Measurements from ENCODE around the gene TRPM4.
"Not testable (repeated sequence)": the region's sequence is repeated elsewhere in the genome, so short reads cannot be mapped to it uniquely, and the experiment has no call there.

Gene TRPM4

DNA sequence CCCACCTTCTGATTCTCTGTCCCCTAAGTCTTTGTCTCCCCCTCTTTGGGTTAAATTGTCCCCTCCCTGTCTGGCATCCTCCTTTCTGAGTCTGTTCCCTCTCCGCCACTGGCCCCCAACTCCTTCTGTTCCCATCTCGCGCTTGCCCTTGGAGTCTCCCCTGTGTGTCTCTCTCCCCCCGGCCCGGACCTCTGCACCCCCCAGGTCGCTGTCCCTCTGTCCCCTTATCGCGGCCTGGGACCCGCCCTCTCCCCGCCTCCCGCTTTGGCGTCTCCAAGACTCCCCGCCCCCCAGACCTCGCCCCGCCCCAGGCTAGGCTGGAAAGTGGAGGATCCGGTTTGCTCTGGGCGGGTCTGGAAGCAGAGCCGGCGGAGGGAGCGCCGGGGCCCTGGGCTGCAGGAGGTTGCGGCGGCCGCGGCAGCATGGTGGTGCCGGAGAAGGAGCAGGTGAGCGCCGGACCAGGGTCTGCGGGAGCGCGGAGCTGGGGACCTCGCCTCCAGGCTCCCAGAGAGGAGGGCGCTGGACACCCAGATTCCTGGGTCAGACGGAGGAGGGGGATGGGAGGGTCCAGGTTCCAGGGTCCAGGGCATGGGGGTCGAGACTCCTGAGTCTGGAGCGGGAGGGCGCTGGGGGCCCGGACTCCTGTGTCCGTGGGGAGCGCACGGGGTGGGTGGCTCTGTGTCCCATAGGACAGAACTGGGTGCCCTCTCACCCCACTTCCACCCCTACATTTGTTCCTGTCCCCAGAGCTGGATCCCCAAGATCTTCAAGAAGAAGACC, at the start of gene TRPM4:
TRPM4 (plus strand) TSS at position 348 of the 780 bp plus-strand sequence; CDS start at position 423, 75 bp downstream.
- DNase-seq = peak; percentile 78 to 79

DNA sequence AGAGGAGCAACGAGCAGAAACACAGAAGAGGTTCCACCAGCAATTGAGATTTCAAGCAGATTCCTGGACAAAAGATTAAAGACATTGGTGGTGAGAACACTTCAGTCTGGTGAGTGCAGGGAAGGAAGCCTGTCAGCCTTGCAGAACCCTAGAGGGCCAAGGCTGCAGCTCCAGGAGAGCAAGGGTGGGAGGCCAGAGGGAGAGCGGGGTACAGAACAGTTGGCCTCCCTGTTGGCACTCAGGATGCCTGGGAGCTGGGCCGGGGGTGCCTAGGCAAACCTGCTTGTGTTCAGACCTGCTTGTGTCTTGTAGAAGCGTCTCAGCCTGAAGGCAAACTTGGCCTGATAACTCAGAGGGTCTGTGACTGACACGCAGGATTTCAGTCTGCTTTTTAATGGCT, 48.5 kb upstream of the TRPM4 start:
- DNase-seq = no peak

DNA sequence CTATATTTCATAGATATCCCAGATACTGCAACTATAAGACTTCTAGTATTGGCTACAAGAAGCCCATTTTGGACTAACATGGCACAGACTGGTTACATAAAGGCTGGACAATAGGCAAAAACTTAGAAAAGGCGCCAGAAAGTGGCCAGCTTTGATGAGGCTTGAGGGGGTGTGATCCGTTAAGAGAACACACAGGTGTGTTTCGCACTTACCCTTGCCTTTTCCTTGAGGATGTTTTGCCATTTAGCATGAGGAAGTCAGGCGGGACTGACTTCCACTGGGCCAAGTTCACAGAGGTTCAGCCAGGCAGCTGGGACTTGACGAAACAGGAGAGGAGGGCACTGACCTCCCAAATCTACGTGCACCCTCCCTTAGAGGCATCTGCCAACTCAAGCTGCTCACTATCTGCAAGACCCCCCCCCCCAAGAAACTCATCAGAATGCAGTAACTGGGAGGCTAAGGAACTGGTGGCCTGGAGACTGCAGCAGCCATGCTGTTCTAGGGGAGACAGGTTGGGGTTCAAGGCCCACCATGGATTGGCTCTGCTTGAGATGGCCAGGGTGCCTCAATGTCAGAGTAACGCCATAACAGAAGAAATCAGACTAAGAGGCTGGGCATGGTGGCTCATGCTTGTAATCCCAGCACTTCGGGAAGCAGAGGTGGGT, 47.9 kb upstream of the TRPM4 start:
- DNase-seq = no peak

DNA sequence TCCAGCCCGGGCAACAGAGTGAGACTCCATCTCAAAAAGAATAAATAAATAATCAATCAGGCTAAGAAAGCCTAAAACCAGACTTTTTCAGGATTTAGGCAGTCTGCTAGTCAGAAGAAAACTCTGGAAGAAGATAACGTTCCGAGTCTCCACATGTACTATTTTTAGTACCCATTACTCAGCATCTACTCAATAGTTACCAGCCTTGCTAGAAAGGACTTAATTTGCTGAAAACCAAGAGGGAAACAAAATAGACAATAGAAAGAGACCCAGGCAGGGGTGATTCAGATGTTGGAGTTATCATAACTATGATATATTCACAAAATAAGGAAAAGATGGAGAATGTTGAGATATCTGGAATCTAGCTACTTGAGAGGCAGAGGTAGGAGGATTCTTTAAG, 47.0 kb upstream of the TRPM4 start:
- DNase-seq = no peak

DNA sequence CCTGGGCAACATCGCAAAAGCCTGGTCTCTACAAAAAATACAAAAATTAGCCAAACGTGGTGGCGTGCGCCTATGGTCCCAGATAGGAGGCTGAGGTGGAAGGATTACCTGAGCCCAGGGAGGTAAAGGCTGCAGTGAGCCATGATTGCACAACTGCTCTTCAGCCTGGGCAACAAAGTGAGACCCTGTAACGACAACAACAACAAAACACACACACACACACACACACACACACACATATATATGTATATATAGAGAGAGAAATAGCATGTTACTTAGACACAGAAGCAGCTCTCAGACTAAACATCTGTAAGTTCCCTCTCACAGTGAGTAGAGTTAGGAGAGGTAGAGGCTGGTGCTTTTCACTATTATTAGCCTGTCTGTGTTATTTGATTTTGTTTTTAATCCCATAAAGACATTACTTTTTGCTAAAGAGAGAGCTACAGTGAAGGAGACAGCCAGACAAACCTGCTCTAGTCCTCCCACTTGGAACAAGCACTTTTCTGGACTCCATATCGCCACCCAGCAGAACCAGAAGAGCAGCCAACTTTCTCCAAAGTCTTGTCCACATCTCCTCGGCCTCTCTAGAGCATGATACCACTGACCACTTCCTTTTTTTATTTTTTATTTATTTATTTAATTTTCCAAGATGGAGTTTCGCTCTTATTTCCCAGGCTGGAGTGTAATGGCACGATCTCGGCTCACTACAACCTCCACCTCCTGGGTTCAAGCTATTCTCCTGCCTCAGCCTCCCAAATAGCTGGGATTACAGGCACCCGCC, 46.2 kb upstream of the TRPM4 start:
- no peak for DNase-seq

DNA sequence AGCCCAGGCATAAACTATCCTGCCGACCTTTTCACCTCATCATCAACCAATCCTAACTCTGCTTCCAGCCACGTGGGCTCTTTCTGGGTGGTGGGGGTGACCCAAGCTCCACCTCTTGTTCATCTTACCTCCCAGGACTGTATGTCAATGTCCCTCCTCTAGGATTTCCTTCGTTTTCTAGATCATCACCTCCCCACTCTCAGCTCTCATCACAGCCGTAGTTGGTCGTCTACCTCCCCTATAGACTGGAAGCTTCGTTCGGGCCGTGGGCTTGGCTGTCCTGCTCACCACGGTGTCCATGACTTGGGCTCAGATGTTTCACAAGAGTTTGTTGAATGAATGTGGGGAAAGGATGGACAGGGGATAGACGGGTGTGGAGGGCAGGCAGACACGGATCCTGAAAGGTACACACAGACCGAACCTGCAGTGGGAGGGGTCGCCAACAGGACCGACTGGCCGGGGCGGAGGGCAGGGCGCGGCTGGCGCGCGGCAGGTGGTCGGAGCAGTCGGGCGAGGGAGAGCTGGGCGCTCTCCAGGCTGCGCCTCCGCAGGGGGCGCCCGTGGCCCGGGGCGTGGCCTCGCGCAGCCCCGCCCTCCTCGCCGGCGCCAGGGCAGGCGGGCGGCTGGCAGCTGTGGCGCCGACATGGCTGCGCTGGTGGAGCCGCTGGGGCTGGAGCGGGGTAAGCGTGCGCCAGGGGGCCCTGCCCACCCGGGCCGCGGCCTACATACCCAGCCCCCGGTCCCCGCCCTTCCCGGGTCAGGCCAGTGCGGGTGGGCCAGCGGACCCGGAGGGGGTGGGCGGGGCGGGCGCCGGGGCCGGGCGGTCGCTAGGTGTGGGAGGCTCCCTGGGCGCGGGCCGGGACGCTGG, 43.6 kb upstream of the TRPM4 start, which contains the start of gene LIN7B:
LIN7B (plus strand) TSS at position 609 of the 868 bp plus-strand sequence; CDS start at position 644, 35 bp downstream.
- DNase-seq = peak; percentile 64 to 72

DNA sequence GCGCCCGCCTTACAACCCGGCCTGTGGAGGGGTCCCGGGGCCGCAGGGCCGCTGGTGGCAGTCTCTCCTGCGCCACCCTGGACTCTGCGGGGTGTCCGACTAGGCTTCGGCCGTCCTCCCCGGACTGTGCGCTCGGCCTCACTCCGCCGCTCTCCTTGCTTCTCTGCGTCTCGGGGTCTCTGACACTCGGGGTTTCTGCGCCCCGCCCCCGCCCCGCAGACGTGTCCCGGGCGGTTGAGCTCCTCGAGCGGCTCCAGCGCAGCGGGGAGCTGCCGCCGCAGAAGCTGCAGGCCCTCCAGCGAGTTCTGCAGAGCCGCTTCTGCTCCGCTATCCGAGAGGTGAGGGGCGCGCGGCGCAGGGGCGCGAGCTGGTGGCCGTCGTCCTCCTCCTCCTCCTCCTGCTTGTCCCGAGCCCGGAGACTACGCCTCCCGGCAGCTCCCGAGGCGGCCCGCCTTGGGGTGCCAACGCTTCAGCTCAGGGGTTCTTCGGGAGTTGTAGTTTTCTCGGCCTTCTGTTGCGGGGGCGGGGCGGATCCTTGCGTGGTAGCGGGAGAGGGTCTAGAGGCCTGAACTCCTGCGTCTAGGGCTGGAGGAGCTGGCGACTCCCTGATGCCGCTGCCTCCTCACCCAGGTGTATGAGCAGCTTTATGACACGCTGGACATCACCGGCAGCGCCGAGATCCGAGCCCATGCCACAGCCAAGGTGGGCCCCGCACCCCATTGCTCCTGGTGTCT, 42.8 kb upstream of the TRPM4 start:
- DNase-seq = peak; percentile 58 to 68

DNA sequence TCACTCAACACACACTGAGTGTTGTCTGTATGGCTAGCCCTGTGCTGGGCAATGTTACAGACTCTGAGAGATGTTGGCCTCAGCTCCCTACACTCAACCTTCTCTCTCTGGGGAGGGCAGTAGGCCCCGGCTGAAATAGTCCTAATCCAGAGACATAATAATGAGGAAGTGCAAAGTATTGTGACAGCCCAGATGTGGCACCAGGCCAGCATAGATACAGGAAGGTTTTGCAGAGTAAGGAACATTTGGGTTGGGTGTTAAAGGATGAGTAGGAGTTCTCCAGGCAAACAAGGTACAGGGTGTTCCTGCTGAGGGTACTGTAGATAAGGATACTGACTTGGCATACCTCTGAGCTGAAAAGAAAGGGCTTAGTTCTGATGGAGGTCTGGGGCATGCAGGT, 41.0 kb upstream of the TRPM4 start:
- no peak for DNase-seq

DNA sequence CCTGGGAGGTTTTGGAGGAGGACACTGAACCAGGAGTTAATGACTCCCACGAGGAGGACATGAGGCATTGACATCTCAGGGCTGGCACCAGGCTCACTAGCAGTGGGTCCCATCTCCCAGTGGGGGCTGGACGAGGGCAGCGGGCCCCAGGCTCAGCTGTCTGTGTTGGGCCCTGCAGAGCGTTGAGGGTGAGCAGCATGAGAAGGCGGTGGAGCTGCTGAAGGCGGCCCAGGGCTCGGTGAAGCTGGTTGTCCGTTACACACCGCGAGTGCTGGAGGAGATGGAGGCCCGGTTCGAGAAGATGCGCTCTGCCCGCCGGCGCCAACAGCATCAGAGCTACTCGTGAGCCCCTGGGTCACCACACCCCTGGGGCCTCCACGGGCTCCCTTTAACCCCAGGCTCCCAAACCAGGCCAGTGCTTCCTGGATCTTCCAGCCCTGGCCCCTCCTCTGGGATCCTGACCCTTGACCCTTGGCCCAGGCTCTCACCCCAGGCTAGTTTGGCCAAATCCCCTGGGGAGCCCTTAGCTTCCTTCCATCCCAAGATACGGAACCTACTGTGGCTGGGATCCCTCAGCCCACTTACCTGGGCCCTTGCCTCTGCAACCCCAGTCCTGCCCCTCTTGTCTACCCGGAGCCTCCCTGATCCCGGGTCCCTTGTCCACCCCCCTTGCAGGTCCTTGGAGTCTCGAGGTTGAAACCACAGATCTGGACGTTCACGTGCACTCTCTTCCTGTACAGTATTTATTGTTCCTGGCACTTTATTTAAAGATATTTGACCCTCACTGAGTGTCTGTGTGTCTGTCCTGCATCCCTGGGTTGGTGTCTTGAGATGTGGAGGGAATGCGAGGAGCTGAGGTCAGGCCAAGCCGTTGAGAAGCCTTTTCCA, 39.7 kb upstream of the TRPM4 start:
- no peak for DNase-seq

DNA sequence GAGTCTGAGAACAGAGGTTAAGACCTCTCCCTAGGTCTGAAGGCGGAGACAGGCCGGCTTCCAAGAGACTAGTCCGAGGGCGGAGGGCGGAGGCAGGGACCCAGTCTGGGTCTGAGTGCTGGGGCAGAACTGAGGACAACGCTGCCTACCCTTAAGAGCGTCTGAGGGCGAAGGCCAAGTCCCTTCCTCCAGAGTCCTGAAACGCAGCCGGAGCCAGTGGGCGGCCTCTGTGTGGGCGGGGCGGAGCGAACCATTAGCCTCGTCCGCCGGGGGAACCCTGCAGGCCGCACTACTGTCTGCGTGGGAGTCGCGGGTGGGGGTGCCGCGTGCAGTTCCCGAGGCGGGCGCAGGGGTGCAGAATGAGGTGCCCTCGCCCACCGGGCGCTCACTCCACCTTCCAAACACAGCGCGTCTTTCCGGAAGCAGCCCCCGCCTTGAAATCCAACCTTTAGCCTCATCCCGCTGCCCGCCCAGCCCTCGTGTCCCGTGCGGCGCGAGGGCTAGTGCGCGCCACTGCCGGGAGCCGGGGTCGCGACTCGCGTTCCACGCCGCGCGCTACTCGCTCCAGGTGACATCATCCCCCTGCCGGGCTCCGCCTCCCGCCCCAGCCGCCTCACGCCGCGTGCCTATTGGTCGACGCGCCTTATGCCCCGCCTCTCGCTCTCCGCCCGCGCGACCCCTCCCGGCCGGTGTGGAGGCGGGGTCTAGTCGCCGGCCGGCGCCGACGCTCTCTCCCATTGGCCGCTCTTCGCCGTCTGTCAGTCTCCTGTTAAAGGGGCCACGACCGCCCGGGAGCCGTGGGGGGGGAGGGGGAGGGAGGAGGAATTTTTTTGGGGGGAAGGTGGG, 38.8 kb upstream of the TRPM4 start, which contains the start of gene C19orf73:
C19orf73 (minus strand) TSS at position 579 of the 846 bp plus-strand sequence; CDS start at position 458, 121 bp downstream.
- peak; percentile 94 to 95 for DNase-seq

DNA sequence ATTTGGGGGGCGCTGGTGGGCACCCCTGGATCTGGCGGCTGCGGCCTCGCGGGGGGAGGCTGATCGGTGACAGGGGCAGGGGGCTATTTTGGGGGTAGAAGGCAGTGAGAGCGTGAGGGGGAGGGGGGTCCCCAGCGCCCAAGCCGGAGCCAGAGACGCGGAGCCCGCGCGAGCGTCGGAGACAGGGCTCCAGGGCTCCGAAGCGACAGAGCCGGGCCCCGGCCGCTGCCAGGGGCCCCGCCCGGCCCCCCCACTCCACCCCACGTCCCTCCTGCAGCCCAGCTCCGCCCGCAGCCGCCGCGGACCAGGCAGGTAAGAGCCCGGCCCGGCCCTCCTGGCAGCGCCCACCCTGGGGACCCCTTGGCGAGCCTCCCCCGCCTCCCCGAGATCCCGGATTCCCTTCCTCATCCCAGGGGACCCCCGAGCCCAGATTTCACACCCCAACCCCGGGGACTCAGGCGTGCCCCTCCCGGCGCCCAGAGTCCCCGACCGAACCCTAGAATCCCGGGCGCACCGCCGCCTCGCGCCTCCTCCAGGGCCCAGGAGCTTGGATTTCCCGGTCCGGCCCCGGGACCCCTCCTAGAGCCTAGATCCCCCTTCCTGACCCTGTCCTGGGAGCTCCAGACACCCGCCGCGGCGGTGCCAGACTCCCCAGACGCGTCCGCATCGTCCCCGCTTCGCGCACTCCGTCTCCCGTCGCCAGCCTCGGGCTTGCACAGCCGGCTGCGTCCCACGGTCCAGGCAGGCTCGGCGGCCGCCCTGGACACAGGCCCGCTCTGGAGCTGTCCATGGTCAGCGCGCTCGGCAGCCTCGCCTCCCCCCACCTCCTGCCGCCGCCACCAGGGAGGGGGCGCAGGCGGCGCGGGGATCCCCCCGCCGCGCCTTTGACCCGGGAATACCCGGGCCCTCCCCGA, 37.9 kb upstream of the TRPM4 start, which contains the start of gene PPFIA3:
PPFIA3 (plus strand) TSS at position 134 of the 914 bp plus-strand sequence. CDS start 8,330 bp downstream, outside the sequence.
- DNase-seq = peak in 1 of 2 experiments; percentile 30

DNA sequence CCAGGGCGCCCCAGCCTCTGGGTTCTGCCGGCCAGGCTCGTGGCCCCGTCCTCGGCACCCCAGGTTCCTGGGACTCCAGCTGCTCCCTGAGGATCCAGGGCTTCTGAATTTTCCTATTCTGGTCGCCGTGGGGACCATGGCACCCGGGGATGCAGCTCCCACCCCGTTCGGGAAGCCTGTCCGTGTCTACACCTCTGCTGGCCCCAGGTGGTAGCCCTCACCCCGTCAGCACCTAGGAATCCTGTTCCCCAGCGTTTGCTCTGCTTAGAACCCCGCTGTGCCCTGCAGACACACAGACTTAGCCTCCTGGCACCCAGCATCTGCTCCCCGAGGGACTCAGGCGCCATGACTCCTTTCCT, 37.3 kb upstream of the TRPM4 start:
- DNase-seq = no peak

DNA sequence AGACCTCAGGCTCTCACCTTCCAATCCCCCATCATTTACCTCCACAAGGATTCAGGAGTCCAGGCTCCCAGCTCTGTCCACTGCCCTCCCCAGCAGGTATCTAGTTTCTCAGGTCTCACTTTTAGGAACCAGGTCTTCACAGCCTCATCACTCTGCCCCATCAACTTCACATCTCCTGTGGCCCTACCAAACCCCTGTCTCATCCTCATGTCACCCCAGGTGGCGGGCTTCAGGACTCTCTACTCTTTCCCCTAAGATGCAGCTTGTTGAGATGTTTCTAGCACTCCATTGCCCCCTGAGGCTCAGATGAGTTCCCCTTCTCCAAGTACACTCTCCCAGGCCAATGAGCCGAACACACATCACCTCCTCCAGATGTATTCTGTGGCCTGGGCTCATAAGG, 36.7 kb upstream of the TRPM4 start:
- no peak for DNase-seq

DNA sequence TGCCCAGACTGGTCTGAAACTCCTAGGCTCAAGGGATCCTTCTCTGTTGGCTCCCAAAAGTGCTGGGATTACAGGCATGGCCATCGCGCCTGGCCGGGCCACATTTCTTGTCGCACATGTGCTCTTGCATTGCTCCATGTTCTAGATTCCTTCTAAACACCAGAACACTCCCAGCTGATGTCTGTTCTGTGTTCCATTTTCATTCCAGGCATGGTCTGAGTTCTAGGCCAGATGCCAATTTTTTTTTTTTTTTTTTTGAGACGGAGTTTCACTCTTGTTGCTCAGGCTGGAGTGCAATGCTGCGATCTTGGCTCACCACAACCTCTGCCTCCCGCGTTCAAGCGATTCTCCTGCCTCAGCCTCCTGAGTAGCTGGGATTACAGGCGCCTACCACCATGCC, 35.8 kb upstream of the TRPM4 start:
- not testable (repeated sequence) for DNase-seq

DNA sequence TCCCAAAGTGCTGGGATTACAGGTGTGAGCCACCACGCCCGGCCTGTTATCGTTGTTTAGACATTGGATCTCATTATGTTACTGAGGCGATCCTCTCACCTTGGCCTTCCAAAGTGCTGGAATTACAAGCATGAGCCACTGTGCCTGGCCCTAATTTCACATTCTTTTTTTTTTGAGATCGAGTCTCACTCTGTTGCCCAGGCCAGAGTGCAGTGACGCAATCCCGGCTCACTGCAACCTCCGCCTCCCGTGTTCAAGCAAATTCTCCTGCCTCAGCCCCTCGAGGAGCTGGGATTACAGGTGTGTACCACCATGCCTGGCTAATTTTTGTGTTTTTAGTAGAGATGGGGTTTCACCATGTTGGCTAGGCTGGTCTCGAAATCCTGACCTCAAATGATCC, 34.3 kb upstream of the TRPM4 start:
- not testable (repeated sequence) for DNase-seq

DNA sequence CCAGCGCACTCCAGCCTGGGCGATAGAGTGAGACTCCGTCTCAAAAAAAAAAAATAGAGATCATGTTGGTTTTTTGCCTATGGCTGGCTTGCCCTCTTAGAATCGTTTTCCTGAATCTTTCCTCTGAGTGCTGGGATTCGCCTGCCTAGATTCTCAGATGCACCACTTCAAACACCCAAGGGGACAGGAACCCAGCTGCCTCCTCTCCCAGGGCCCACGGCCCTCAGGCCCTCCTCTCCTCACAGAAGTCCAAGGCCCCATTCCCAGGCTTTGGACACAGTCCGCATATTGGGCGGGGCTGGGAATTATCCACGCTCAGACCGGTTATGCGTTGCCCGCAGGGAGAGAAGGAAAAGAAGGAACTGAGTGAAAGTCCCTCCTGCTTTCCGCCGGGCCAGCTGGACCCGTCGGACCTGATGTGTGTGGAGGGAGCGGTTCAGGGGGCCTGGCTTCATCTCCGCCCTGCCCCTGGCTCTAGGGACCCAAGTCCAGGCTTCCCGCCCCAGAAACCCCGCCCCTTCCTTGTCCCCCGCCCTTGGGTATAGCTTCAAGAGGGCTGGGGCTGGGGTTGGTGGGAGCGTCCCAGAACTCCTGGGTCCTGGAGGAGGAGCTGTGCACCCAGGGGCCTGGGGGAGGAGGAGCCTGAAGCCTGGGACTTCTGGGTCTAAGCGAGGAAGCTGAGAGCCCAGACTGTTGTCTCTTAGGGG, 32.4 kb upstream of the TRPM4 start:
- no peak for DNase-seq

DNA sequence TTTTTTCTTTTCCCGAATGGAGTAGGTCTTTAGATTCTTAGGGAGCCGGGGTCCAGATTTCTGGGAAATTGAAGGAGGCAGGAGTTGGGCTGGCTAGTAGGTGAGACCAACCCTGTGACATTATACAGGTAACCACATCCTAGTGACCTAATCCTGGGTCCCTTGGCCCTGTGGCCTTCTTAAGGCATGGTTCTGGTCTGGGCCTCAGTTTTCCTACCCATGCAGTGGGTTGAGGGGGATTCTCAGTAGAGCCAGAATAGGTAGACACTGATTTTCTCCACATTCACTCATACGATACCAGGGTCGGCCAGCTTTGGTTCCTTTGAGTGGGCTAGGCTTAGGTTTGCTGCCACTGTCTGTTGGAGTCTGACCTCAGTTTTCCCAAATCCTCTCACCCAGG, 31.0 kb upstream of the TRPM4 start:
- no peak for DNase-seq

DNA sequence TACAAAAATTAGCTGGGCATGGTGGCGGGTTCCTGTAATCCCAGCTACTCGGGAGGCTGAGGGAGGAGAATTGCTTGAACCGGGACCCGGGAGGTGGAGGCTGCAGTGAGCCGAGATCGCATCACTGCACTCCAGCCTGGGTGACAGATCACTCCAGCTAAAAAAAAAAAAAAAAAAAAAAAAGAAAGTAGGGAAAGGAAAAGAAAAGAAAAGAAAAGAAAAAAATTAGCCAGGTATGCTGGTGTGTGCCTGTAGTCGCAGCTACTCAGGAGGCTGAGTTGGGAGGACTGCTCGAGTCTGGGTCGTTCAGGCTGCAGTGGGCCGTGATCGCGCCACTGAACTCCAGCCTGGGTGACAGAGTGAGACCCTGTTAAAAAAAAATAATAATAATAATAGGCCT, 30.4 kb upstream of the TRPM4 start:
- not testable (repeated sequence) for DNase-seq

All from activated CD4-positive, alpha-beta T cell treated with anti-CD3 and anti-CD28 coated beads, Interleukin-2, amount 50 U/mL, for 48 hours (primary cell).